K562 (cell line): ENCODE data around the gene CDK14. TPM values are rescaled to one million over a fixed set of nuclear protein-coding genes. Genes with fewer than 3 reads are reported as not detected.

Experiments
- ATAC-seq: fragments of 200-7000 bp; cut with Tn5 transposase; 3 replicates; pipeline ENCODE4 v1.9.1; 2020; ENCODE audit warnings: moderate library complexity
- BruUV-seq: library from RNA; stranded (reverse); fragments of 400-500 nt; replicated peaks from 2 replicates; lab custom pipeline; 2021; lab: Mats Ljungman, UMichigan
- CTCF ChIA-PET: fragments of 300-600 bp; formaldehyde crosslinking; extraction: SDS; loops from one replicate; lab custom pipeline; 2021; ENCODE audit warnings: low intra/inter-chr PET ratio; lab: Yijun Ruan, JAX
- POLR2A ChIA-PET: fragments of 300-600, 350-650 bp; sonication (Branson Sonifier 250); formaldehyde crosslinking; extraction: SDS; loops from one replicate; lab custom pipeline; 2021; ENCODE audit warnings: antibody characterized with exemption, inconsistent platforms; lab: Yijun Ruan, JAX
- DNase-seq, 4 experiments: peaks; one replicate each; pipeline versions ENCODE4 v3.0.0 to v3.0.0-alpha.2; 2011 to 2018; ENCODE audit warnings: low spot score in 3 of 4, mixed read lengths in 3 of 4; ENCODE audit errors: extremely low read depth in 1 of 4
- FAIRE-seq: peaks from 2 replicates; lab custom pipeline; 2011; peaks lifted over from hg19 to GRCh38; lab: Jason Lieb, UNC
- H2AFZ ChIP-seq: 2 replicates; pipeline ENCODE4 v1.6.0; 2011; ENCODE audit warnings: low read depth, low read length, control low read depth, inconsistent platforms
- H3K27ac ChIP-seq: fragments of 200-600 bp; 3 replicates; pipeline ENCODE4 v1.8.0; 2011; ENCODE audit warnings: low read depth, mild to moderate bottlenecking, control low read depth, inconsistent platforms, low read length, moderate library complexity, mixed read lengths; ENCODE audit errors: extremely low read depth
- H3K27me3 ChIP-seq, 2 experiments: fragments of 300-600 bp in 1 of 2; 2 replicates in 1 of 2; 3 replicates in 1 of 2; pipeline versions ENCODE4 v1.6.0 to v1.8.0; 2011; ENCODE audit warnings: inconsistent platforms in 2 of 2, low read length in 2 of 2, mild to moderate bottlenecking in 1 of 2, mixed read lengths in 1 of 2, moderate library complexity in 1 of 2; ENCODE audit not compliant: control insufficient read depth in 2 of 2, insufficient read depth in 2 of 2
- H3K36me3 ChIP-seq: fragments of 300-600 bp; 3 replicates; pipeline ENCODE4 v1.8.0; 2011; ENCODE audit warnings: mild to moderate bottlenecking, low read length, inconsistent platforms; ENCODE audit not compliant: control insufficient read depth, insufficient read depth
- H3K4me1 ChIP-seq, 2 experiments: fragments of 200-600 bp in 1 of 2; replicated peaks in 1 of 2; 2 replicates in 1 of 2; 3 replicates in 1 of 2; pipeline versions ENCODE4 v1.5.1 to v1.8.0; 2011; ENCODE audit warnings: inconsistent platforms in 2 of 2, low read length in 2 of 2, mild to moderate bottlenecking in 1 of 2, mixed read lengths in 1 of 2, moderate library complexity in 1 of 2; ENCODE audit not compliant: control insufficient read depth in 2 of 2, insufficient read depth in 2 of 2
- H3K4me2 ChIP-seq: 2 replicates; pipeline ENCODE4 v1.6.1; 2011; ENCODE audit warnings: low read length, control low read depth, inconsistent platforms, mixed read lengths; ENCODE audit not compliant: insufficient read depth
- H3K4me3 ChIP-seq: fragments of 200-600 bp; sonication (generic), shearing (Covaris generic); 2 replicates; pipeline ENCODE4 v1.5.1; 2016; ENCODE audit warnings: control low read depth, inconsistent platforms
- H3K79me2 ChIP-seq: fragments of 200-600 bp; 3 replicates; pipeline ENCODE4 v1.8.0; 2011; ENCODE audit warnings: low read length, inconsistent platforms; ENCODE audit not compliant: control insufficient read depth, insufficient read depth
- H3K9ac ChIP-seq, 2 experiments: 2 replicates each; pipeline versions ENCODE4 v1.6.0 to v1.6.1; 2011; ENCODE audit warnings: low read depth in 2 of 2, low read length in 2 of 2, control low read depth in 1 of 2, inconsistent platforms in 1 of 2, mild to moderate bottlenecking in 1 of 2, mixed read lengths in 1 of 2; ENCODE audit not compliant: insufficient read depth in 1 of 2
- H3K9me1 ChIP-seq: one replicate; pipeline ENCODE4 v1.6.0; 2011; ENCODE audit warnings: inconsistent platforms, mild to moderate bottlenecking, low read length, moderate library complexity; ENCODE audit not compliant: control insufficient read depth, insufficient read depth
- H3K9me3 ChIP-seq: replicated peaks from 2 replicates; pipeline ENCODE4 v1.5.1; 2011; ENCODE audit warnings: low read depth, low read length, inconsistent platforms; ENCODE audit not compliant: control insufficient read depth, insufficient read depth
- H4K20me1 ChIP-seq: replicated peaks from 2 replicates; pipeline ENCODE4 v1.6.1; 2011; ENCODE audit warnings: low read length, inconsistent platforms, mixed read lengths; ENCODE audit not compliant: control insufficient read depth, insufficient read depth
- ARID1B ChIP-seq: fragments of 450-650 bp; IDR thresholded peaks from 2 replicates; pipeline ENCODE4 v1.6.1; 2016; ENCODE audit warnings: antibody characterized with exemption, mild to moderate bottlenecking, inconsistent platforms
- BCOR ChIP-seq: fragments of 450-650 bp; IDR thresholded peaks from 2 replicates; pipeline ENCODE4 v1.6.1; 2016
- BRF2 ChIP-seq: IDR thresholded peaks from 3 replicates; pipeline ENCODE4 v1.6.1; 2011; ENCODE audit warnings: borderline replicate concordance, mild to moderate bottlenecking; ENCODE audit not compliant: insufficient read length, insufficient read depth
- FOXP4 ChIP-seq: sonication (generic); formaldehyde crosslinking; IDR thresholded peaks from 2 replicates; pipeline ENCODE4 v1.8.0; 2022; ENCODE audit warnings: mild to moderate bottlenecking, missing genetic modification reagents, borderline replicate concordance
- KHSRP ChIP-seq: fragments of 450-650 bp; IDR thresholded peaks from 2 replicates; pipeline ENCODE4 v1.6.1; 2017
- NCOR1 ChIP-seq: fragments of 450-650 bp; IDR thresholded peaks from 2 replicates; pipeline ENCODE4 v1.6.1; 2016; ENCODE audit warnings: mild to moderate bottlenecking, moderate library complexity
- RBM14 ChIP-seq: fragments of 200-400 bp; formaldehyde crosslinking; IDR thresholded peaks from 2 replicates; pipeline ENCODE4 v1.6.1; 2018; ENCODE audit warnings: low read depth, mild to moderate bottlenecking, low read length, moderate library complexity, borderline replicate concordance; ENCODE audit not compliant: insufficient read depth
- ZNF3 ChIP-seq: fragments of 250-450 bp; sonication (Bioruptor Pico); IDR thresholded peaks from 2 replicates; pipeline ENCODE4 v1.5.0; 2021; ENCODE audit warnings: mild to moderate bottlenecking, moderate library complexity
- ZNF318 ChIP-seq, 2 experiments: fragments of 450-650 bp; IDR thresholded peaks; 2 replicates each; pipeline ENCODE4 v1.6.1; 2016; ENCODE audit warnings: mild to moderate bottlenecking in 2 of 2, borderline replicate concordance in 1 of 2, low read depth in 1 of 2, moderate library complexity in 1 of 2
- ZNF511 ChIP-seq: sonication (generic); formaldehyde crosslinking; IDR thresholded peaks from 2 replicates; pipeline ENCODE4 v1.8.0; 2022; ENCODE audit warnings: mild to moderate bottlenecking, missing genetic modification reagents
- WGBS: fragments of 100-300 bp; shearing (Covaris generic); methylation state at CpG from one replicate; pipeline ENCODE4 v1.1.6; 2016; ENCODE audit warnings: low coverage, mixed read lengths; ENCODE audit not compliant: insufficient coverage; ENCODE audit errors: missing lambda C conversion rate; 5-methylcytosine and 5-hydroxymethylcytosine counted together
- in situ Hi-C: fragments of 300-500 bp; cut with MboI; formaldehyde crosslinking; loops from 4 replicates; pipeline ENCODE4 v1.15.0; 2018; ENCODE audit warnings: inconsistent platforms, mixed read lengths
- intact Hi-C: fragments of 100-400 bp; cut with micrococcal nuclease; formaldehyde crosslinking; loops from 2 replicates; pipeline ENCODE4 v1.14.2; 2022
- polyA plus RNA-seq, 8 experiments: library from polyadenylated mRNA; depleted of rRNA in 4 of 8; stranded (reverse) in 5 of 8; unstranded in 3 of 8; fragments of >200 nt; fragmentation: Nextera tagmentation in 2 of 8; fragmentation: Illumina TruSeq in 1 of 8; extraction: Ambion mirVana in 2 of 8; extraction: Trizol in 1 of 8; gene quantifications; 2 replicates each; pipeline versions ENCODE4 v1.2.1 to v1.2.3, GENCODE V29; 2011 to 2014; ENCODE audit warnings: inconsistent platforms in 1 of 8, missing spikeins in 1 of 8
- total RNA-seq, 7 experiments: library from RNA; depleted of rRNA in 6 of 7; stranded (reverse); fragments of >200 nt in 6 of 7; fragmentation: Illumina TruSeq in 2 of 7; extraction: Trizol in 2 of 7; gene quantifications; 2 replicates each; pipeline versions ENCODE4 v1.2.1 to v1.2.3, GENCODE V29; 2011 to 2021; ENCODE audit warnings: low replicate concordance in 1 of 7

CDK14 gene
- total and polyA plus RNA-seq, 9 of the 15 experiments (the other 6 are each of a cell fraction or from before 2014, with no cell fraction given) = 0.03 to 0.91 (median 0.16) TPM

GRCh38 chr7:90894122-90894521 is 298.0 kb downstream of the CDK14 start:
- no peak for DNase-seq
- no TSS peak for BruUV-seq

More at GRCh38 chr7:90894122-90894521, 298.0 kb downstream of the CDK14 start:
- ATAC-seq (no peak), FAIRE-seq (no peak)
- H3K9me1 ChIP-seq = no peaks in the 10 kb centered on the region
- no peak overlapping the region for H3K9ac ChIP-seq
- H2AFZ ChIP-seq = no peak overlapping the region
- no peaks in the 10 kb centered on the region for H3K27me3 ChIP-seq
- in situ Hi-C loops (no loop called here), intact Hi-C loops (no loop called here)
- no peak overlapping the region for H3K4me2 ChIP-seq
- no peaks in the 10 kb centered on the region for H3K79me2 ChIP-seq
- POLR2A ChIA-PET = no interaction called here
- CTCF ChIA-PET = no interaction called here
- no peak for TF ChIP-seq KHSRP
- no peak for TF ChIP-seq BCOR
- no peak for TF ChIP-seq ZNF511
- TF ChIP-seq ZNF3 = no peak
- no peak for TF ChIP-seq RBM14
- no peak for TF ChIP-seq ZNF318 (IDR thresholded peaks at IDR 0.05; ENCODE audit: borderline replicate concordance in 1 of 2, low read depth in 1 of 2)
- no peak for TF ChIP-seq FOXP4 (CRISPR knock-in tag)
- no peak for TF ChIP-seq NCOR1
- TF ChIP-seq ARID1B = no peak
- TF ChIP-seq BRF2 = no peak
- H3K9me3 ChIP-seq = no peaks in the 10 kb centered on the region
- no peak overlapping the region for H3K4me3 ChIP-seq
- H3K4me1 ChIP-seq = no peaks in the 10 kb centered on the region
- no peak overlapping the region for H3K27ac ChIP-seq
- no peaks in the 10 kb centered on the region for H3K36me3 ChIP-seq
- WGBS = 0% methylated on average over 3 of the region's 3 CpGs
- H4K20me1 ChIP-seq = no peaks in the 10 kb centered on the region
